ENCODE results near the gene KDF1.

GRCh38 chr1:26913754-26914619 lies 46.3 kb downstream of the KDF1 start, which contains the start of gene NR0B2:
- TF ChIP-seq TAF1 (IDR thresholded peaks at IDR 0.05; ENCODE audit: borderline replicate concordance, low read depth, low read length): no peak
- no peak for TF ChIP-seq POLR2A (IDR thresholded peaks at IDR 0.05; ENCODE audit: low read depth, low read length)
- no peak for TF ChIP-seq POLR2AphosphoS5 (IDR thresholded peaks at IDR 0.05; ENCODE audit: low read depth, low read length)

All from GM12892 (cell line).